BLaER1 treated with 17β-estradiol and CSF1 and Interleukin-3, amounts not matched to agents 10 nM and 100 nM (cell line): ENCODE results near the gene CCDC85C.

Experiments used
- H3K27ac ChIP-seq, 11 experiments: shearing (Covaris generic); formaldehyde crosslinking; 2 replicates each; pipeline ENCODE4 v1.8.1; 2022
- H3K27me3 ChIP-seq, 11 experiments: shearing (Covaris generic); formaldehyde crosslinking; 2 replicates each; pipeline ENCODE4 v1.8.1; 2022
- H3K36me3 ChIP-seq, 11 experiments: shearing (Covaris generic); formaldehyde crosslinking; 2 replicates each; pipeline ENCODE4 v1.8.1; 2022
- H3K4me1 ChIP-seq, 10 experiments: shearing (Covaris generic); formaldehyde crosslinking; 2 replicates each; pipeline ENCODE4 v1.8.1; 2022
- H3K4me2 ChIP-seq, 11 experiments: shearing (Covaris generic); formaldehyde crosslinking; 2 replicates each; pipeline ENCODE4 v1.8.1; 2022
- H3K4me3 ChIP-seq, 10 experiments: shearing (Covaris generic); formaldehyde crosslinking; 2 replicates each; pipeline ENCODE4 v1.8.1; 2022
- H3K9ac ChIP-seq, 11 experiments: shearing (Covaris generic); formaldehyde crosslinking; 2 replicates each; pipeline ENCODE4 v1.8.1; 2022
- H3K9me3 ChIP-seq, 11 experiments: shearing (Covaris generic); formaldehyde crosslinking; replicated peaks in 1 of 11; 2 replicates each; pipeline ENCODE4 v1.8.1; 2022
- H4K20me1 ChIP-seq, 11 experiments: shearing (Covaris generic); formaldehyde crosslinking; 2 replicates each; pipeline ENCODE4 v1.8.1; 2022
- Cebpa-rat ChIP-seq, 11 experiments: shearing (Covaris generic); IDR thresholded peaks; 2 replicates each; pipeline ENCODE4 v1.8.1; 2022

The CCDC85C gene

GRCh38 chr14:99467336-99468078 is 136.5 kb downstream of the CCDC85C start:
- no peak for TF ChIP-seq Cebpa-rat (IDR thresholded peaks at IDR 0.05)
- H3K27me3 ChIP-seq = no peaks in the 10 kb centered on the region
- no peak overlapping the region for H3K4me3 ChIP-seq
- peaks cover 41 to 56% (median 48%) of the 10 kb centered on the region in 11 experiments for H3K36me3 ChIP-seq
- peaks cover 21 to 41% (median 37%) of the 10 kb centered on the region in 10 experiments for H3K4me1 ChIP-seq
- peak overlapping the region in 10 of 11 experiments; percentile 0 to 42 (median 22); a peak in 10 of 22 replicates for H3K4me2 ChIP-seq
- peaks cover 87 to 100% (median 97%) of the 10 kb centered on the region in 11 experiments for H4K20me1 ChIP-seq
- H3K9ac ChIP-seq = peak overlapping the region in 1 of 11 experiments; percentile 19; a peak in 2 of 22 replicates
- no peaks in the 10 kb centered on the region for H3K9me3 ChIP-seq
- H3K27ac ChIP-seq = no peak overlapping the region

DNA sequence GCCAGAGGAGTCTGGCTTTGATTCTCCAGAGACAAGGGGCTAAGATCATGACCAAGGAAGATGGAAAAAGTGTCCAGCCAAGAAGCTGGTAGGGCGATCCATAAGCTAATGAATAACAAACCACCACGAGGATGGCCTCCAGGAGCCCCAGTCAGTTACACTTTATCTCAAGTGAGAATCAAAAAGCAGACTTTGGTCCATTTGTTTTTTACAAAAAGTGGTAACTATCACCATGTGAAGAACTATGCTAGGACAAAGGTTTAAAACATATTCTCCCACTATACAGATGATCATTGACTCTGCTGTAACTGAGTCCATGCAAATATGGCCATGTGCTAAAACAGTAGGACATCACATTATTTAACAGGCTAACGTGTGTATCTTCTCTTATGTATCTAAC is 137.2 kb downstream of the CCDC85C start:
- Histone ChIP-seq H3K27me3 (no peaks in the 10 kb centered on the region), H3K27ac (no peak overlapping the region), H3K9me3 (no peaks in the 10 kb centered on the region), H3K9ac (no peak overlapping the region), H4K20me1 (peaks cover 79 to 100% (median 94%) of the 10 kb centered on the region in 11 experiments), H3K4me3 (no peak overlapping the region), H3K36me3 (peaks cover 49 to 64% (median 55%) of the 10 kb centered on the region in 11 experiments), H3K4me2 (peak overlapping the region in 2 of 11 experiments; percentile 4 to 20; a peak in 1 of 22 replicates), H3K4me1 (peaks cover 24 to 46% (median 37%) of the 10 kb centered on the region in 10 experiments)
- no peak for TF ChIP-seq Cebpa-rat (IDR thresholded peaks at IDR 0.05)

- peaks cover 66 to 97% (median 91%) of the 10 kb centered on the region in 11 experiments for H4K20me1 ChIP-seq
- no peak overlapping the region for H3K4me2 ChIP-seq
- H3K36me3 ChIP-seq = peaks cover 63 to 78% (median 70%) of the 10 kb centered on the region in 11 experiments
- H3K4me3 ChIP-seq = no peak overlapping the region
- TF ChIP-seq Cebpa-rat (IDR thresholded peaks at IDR 0.05) = no peak
- no peaks in the 10 kb centered on the region for H3K9me3 ChIP-seq
- H3K4me1 ChIP-seq = peaks cover 24 to 41% (median 34%) of the 10 kb centered on the region in 10 experiments
- H3K9ac ChIP-seq = no peak overlapping the region
- no peaks in the 10 kb centered on the region for H3K27me3 ChIP-seq
- no peak overlapping the region for H3K27ac ChIP-seq
Observed at GRCh38 chr14:99465288-99465687, 138.7 kb downstream of the CCDC85C start.

GRCh38 chr14:99463974-99464373 is 140.0 kb downstream of the CCDC85C start:
- Histone ChIP-seq H3K9ac (no peak overlapping the region), H3K4me3 (no peak overlapping the region), H4K20me1 (peaks cover 61 to 97% (median 88%) of the 10 kb centered on the region in 11 experiments), H3K4me2 (no peak overlapping the region), H3K27ac (no peak overlapping the region), H3K27me3 (no peaks in the 10 kb centered on the region), H3K9me3 (no peaks in the 10 kb centered on the region), H3K36me3 (peaks cover 75 to 92% (median 83%) of the 10 kb centered on the region in 11 experiments), H3K4me1 (peaks cover 18 to 29% (median 27%) of the 10 kb centered on the region in 10 experiments)
- TF ChIP-seq Cebpa-rat (IDR thresholded peaks at IDR 0.05) = no peak

GRCh38 chr14:99462210-99462609 is 141.8 kb downstream of the CCDC85C start:
- peaks cover 92 to 100% (median 98%) of the 10 kb centered on the region in 11 experiments for H3K36me3 ChIP-seq
- no peak for TF ChIP-seq Cebpa-rat (IDR thresholded peaks at IDR 0.05)
- H3K4me3 ChIP-seq = no peak overlapping the region
- no peaks in the 10 kb centered on the region for H3K9me3 ChIP-seq
- H3K27ac ChIP-seq = no peak overlapping the region
- H3K9ac ChIP-seq = no peak overlapping the region
- H4K20me1 ChIP-seq = peaks cover 43 to 92% (median 77%) of the 10 kb centered on the region in 11 experiments
- peak overlapping the region in 2 of 11 experiments; percentile 31 to 32; a peak in 4 of 22 replicates for H3K4me2 ChIP-seq
- H3K4me1 ChIP-seq = peaks cover under 1 to 11% (median 10%) of the 10 kb centered on the region in 10 experiments
- no peaks in the 10 kb centered on the region for H3K27me3 ChIP-seq

DNA sequence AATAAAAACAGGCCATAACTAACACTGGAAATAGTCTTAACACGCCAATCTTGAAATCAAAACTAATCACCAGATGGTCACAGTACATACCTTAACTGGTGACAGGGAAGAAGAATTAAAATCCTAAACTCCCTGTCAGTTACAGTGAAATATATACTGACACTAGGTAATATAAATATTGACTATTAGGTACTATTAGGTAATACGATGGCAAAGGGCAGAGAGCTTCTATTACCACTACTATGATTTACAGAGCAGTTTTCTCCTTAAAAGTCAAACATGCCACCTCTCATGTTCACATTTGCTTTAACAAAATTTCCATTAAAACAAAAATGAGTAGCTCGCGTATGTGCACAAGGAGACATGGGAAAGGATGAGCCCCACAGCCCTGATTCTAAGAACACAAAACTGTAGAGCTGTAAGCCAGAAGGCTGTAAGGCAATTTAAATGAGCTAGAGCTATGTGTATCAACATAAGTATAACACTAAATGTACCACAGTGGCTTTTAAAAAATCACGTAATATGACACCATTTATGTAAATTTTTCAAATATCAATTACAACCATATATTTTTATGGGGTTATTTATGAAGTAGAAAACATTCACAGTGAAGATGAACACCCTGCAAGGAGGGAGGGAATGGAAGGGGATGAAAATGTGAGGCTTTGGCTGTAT is 142.5 kb downstream of the CCDC85C start:
- no peaks in the 10 kb centered on the region for H3K9me3 ChIP-seq
- peaks cover 0 to 11% (median 5%) of the 10 kb centered on the region in 10 experiments; a peak in 11 of 20 replicates for H3K4me1 ChIP-seq
- H3K27me3 ChIP-seq = no peaks in the 10 kb centered on the region
- H3K4me2 ChIP-seq = peak overlapping the region in 1 of 11 experiments; percentile 32; a peak in 1 of 22 replicates
- peaks cover 98 to 100% (median 100%) of the 10 kb centered on the region in 11 experiments for H3K36me3 ChIP-seq
- no peak overlapping the region for H3K4me3 ChIP-seq
- no peak overlapping the region for H3K9ac ChIP-seq
- no peak for TF ChIP-seq Cebpa-rat (IDR thresholded peaks at IDR 0.05)
- H4K20me1 ChIP-seq = peaks cover 37 to 92% (median 74%) of the 10 kb centered on the region in 11 experiments; a peak in 21 of 22 replicates
- H3K27ac ChIP-seq = no peak overlapping the region

DNA sequence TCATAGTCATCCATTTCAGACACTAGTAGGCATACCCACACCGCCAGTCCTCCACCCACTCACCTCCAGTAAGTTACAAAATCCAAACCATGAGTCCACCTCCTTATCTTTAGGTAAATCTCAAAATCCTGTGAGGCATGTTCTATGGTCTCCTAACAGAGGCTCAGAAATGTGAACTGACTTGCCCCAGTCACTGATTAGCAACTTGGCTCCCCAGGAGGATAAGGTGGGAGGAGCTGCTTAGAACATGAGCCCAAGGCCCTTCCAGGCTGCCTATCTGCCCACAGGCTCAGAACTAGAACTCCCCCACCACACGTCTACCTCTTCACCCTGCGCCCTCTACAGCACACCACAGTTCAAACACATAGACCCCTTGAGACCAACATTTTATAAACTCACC is 143.2 kb downstream of the CCDC85C start:
- no peak overlapping the region for H3K27ac ChIP-seq
- H4K20me1 ChIP-seq = peaks cover 29 to 89% (median 68%) of the 10 kb centered on the region in 11 experiments; a peak in 21 of 22 replicates
- H3K4me1 ChIP-seq = peaks cover 0 to 11% (median 0%) of the 10 kb centered on the region in 10 experiments; a peak in 7 of 20 replicates
- no peak overlapping the region for H3K4me3 ChIP-seq
- no peaks in the 10 kb centered on the region for H3K9me3 ChIP-seq
- no peak for TF ChIP-seq Cebpa-rat (IDR thresholded peaks at IDR 0.05)
- no peaks in the 10 kb centered on the region for H3K27me3 ChIP-seq
- no peak overlapping the region for H3K9ac ChIP-seq
- H3K36me3 ChIP-seq = peaks cover 98 to 100% (median 99%) of the 10 kb centered on the region in 11 experiments
- H3K4me2 ChIP-seq = no peak overlapping the region

DNA sequence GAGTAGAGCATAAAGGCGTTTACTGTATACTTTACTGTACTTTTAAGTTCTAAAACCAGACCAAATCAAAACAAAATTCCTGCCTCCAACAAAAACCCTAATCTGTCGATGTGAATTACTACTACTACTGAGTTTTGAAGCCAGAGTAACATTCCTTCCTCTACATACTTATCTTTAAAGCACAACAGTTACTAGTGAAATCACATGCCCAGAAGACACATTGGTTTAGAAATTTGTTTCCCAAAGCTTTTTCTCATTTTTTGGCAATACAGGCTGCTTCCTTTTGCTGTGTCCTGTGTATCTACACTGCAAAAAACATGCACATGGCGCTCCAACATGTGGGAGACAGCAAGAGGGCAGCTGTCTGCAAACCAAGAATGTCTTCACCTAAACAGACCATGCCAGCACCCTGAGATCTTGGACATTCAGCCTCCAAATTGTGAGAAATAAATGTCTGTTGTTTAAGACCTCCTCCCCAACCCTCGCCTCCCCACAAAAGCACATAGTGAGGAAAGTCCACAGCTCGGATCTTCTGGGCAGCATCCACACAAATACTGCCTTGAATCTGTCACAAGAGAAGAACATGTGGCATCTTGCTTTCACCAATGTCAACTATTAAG is 144.4 kb downstream of the CCDC85C start:
- Histone ChIP-seq H3K9ac (no peak overlapping the region), H3K27me3 (no peaks in the 10 kb centered on the region), H3K9me3 (no peaks in the 10 kb centered on the region), H4K20me1 (peaks cover 23 to 89% (median 63%) of the 10 kb centered on the region in 11 experiments; a peak in 21 of 22 replicates), H3K36me3 (peaks cover 98 to 100% (median 99%) of the 10 kb centered on the region in 11 experiments), H3K4me1 (peaks cover 0 to 11% (median 0%) of the 10 kb centered on the region in 10 experiments; a peak in 7 of 20 replicates), H3K4me3 (no peak overlapping the region), H3K4me2 (no peak overlapping the region), H3K27ac (no peak overlapping the region)
- no peak for TF ChIP-seq Cebpa-rat (IDR thresholded peaks at IDR 0.05)
